Ascending aorta (tissue), 2 donors: ENCODE data around the gene GOPC. TPM values are rescaled to one million over a fixed set of nuclear protein-coding genes. Genes with fewer than 3 reads are reported as not detected.

Experiments
- DNase-seq, 2 donors: peaks; one replicate each; pipeline ENCODE4 v3.0.0-alpha.2; 2019; ENCODE audit warnings: low spot score in 2 of 2
- H3K27ac ChIP-seq, 2 donors: fragments of 200-600 bp; sonication (generic); one replicate each; pipeline ENCODE4 v1.5.1; 2016 to 2017; ENCODE audit warnings: mild to moderate bottlenecking in 1 of 2
- H3K27me3 ChIP-seq: fragments of 200-600 bp; sonication (generic); one replicate; pipeline ENCODE4 v1.5.1; 2017
- H3K36me3 ChIP-seq, 2 donors: fragments of 200-600 bp; sonication (generic); one replicate each; pipeline ENCODE4 v1.5.1; 2016
- H3K4me1 ChIP-seq, 2 donors: fragments of 200-600 bp; sonication (generic); one replicate each; pipeline ENCODE4 v1.5.1; 2016 to 2017; ENCODE audit warnings: mild to moderate bottlenecking in 1 of 2
- H3K4me3 ChIP-seq, 2 donors: fragments of 200-600 bp; sonication (generic); one replicate each; pipeline ENCODE4 v1.5.1; 2016 to 2017; ENCODE audit warnings: mild to moderate bottlenecking in 1 of 2
- H3K9me3 ChIP-seq, 2 donors: fragments of 200-600 bp; sonication (generic); one replicate each; pipeline ENCODE4 v1.5.1; 2016
- CTCF ChIP-seq, 3 experiments: fragments of 200-600 bp in 2 of 3; fragments of 450-650 bp in 1 of 3; sonication (generic) in 2 of 3; IDR thresholded peaks; one replicate each; pipeline ENCODE4 v1.5.1; 2016 to 2019; ENCODE audit warnings: antibody characterized with exemption in 3 of 3, mild to moderate bottlenecking in 1 of 3, moderate library complexity in 1 of 3
- intact Hi-C: fragments of 100-400 bp; cut with DNase I; formaldehyde crosslinking; loops from one replicate; pipeline ENCODE4 v1.15.1; 2023
- total RNA-seq: library from RNA; depleted of rRNA; stranded (reverse); fragments of >200 nt; gene quantifications from one replicate; pipeline ENCODE4 v1.1.0, GENCODE V29; 2016

The GOPC gene
- total RNA-seq, 1 donor from 2014 or later = 12.5 TPM

GRCh38 chr6:117531809-117532725, 70.2 kb downstream of the GOPC start:
- Histone ChIP-seq H3K36me3 (peaks cover 0 to 4% of the 10 kb centered on the region in 2 donors), H3K9me3 (no peaks in the 10 kb centered on the region), H3K4me3 (no peak overlapping the region), H3K27ac (no peak overlapping the region), H3K4me1 (no peaks in the 10 kb centered on the region), H3K27me3 (no peaks in the 10 kb centered on the region)
- no peak for DNase-seq
- intact Hi-C loops = no loop called here
- no peak for TF ChIP-seq CTCF (IDR thresholded peaks at IDR 0.05)

DNA sequence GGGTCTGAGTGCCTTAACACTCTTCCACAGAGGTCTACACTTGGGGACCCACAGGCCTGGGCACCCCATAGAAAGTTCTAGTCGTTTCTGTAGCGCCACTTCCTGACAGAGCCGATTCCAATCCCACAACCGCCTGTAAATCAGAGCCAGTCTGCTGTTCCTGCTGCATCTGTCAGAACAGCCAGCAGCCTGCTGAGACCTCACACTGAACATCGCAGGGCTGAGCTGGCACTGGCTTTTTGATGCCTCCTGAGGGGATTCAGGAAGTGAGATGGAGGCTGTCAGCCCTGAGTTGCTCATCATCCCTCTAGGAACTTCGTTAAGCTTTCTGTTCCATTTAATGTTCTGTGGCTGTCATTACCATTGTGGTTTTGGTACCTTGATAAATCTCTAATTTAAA, 71.0 kb downstream of the GOPC start:
- no peaks in the 10 kb centered on the region for H3K9me3 ChIP-seq
- no peaks in the 10 kb centered on the region for H3K4me1 ChIP-seq
- H3K27ac ChIP-seq = no peak overlapping the region
- intact Hi-C loops = no loop called here
- no peak for DNase-seq
- no peaks in the 10 kb centered on the region for H3K36me3 ChIP-seq
- no peaks in the 10 kb centered on the region for H3K27me3 ChIP-seq
- no peak overlapping the region for H3K4me3 ChIP-seq
- TF ChIP-seq CTCF (IDR thresholded peaks at IDR 0.05) = no peak

DNA sequence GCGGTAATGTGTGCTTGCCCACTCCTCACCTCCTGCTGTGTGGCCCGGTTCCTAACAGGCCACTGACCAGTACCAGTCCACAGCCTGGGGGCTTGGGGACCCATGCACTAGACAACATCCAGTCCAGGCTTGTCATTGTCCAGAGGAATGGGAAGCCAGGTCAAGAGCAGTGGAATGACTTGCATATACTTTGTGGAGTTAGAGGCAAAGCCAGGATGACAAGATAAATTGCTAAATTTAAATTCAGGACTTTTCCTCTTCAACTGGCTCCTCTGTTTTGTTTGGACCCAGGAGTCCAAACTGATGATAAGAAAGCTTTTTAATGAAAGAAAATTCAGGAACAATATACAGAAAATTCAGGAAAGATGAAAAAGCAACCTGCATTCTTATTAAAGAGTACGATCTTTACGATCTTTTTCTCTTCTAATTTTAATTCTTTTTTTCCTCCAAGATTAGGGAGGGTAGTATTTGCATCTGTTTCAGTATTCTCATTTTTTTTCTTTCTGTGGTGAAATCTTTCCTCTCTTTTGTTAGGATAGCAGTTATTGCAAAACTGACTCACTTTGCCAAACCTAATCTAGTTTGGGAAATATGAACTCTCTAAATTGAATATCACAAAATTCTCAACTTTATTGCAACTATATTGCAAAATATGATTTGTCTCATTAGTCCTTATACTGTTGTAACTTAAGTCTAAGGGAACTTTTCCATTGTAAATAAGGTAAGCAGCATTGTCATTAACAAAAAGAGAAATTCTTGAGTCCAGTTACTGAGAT, 71.7 kb downstream of the GOPC start:
- H3K36me3 ChIP-seq = no peaks in the 10 kb centered on the region
- DNase-seq = no peak
- H3K9me3 ChIP-seq = no peaks in the 10 kb centered on the region
- intact Hi-C loops = no loop called here
- no peaks in the 10 kb centered on the region for H3K27me3 ChIP-seq
- no peaks in the 10 kb centered on the region for H3K4me1 ChIP-seq
- no peak overlapping the region for H3K27ac ChIP-seq
- H3K4me3 ChIP-seq = no peak overlapping the region
- no peak for TF ChIP-seq CTCF (IDR thresholded peaks at IDR 0.05)

DNA sequence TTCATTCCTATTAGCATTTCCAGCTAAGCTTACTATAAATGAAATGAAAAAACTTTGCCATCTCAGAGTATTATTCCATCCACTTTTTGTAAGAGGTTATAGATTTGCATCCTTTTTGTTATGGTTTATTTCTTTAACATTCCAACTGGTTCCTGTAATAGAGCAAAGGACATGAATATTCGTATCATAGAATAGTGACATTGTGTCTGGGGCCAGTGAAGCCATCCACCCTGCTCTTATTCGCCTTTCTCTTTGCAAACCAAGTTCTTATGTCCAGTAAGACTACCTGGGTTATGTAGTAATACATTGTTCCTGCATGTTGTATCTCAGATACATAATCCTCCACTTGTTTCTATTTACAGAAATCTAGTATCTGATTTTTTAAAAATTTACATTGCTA, 76.7 kb downstream of the GOPC start:
- no peak for DNase-seq
- intact Hi-C loops = no loop called here
- no peak overlapping the region for H3K27ac ChIP-seq
- no peak for TF ChIP-seq CTCF (IDR thresholded peaks at IDR 0.05)
- H3K36me3 ChIP-seq = peaks cover 0 to 2% of the 10 kb centered on the region in 2 donors
- H3K27me3 ChIP-seq = no peaks in the 10 kb centered on the region
- no peak overlapping the region for H3K4me3 ChIP-seq
- no peaks in the 10 kb centered on the region for H3K9me3 ChIP-seq
- no peaks in the 10 kb centered on the region for H3K4me1 ChIP-seq

GRCh38 chr6:117521791-117522502, 80.4 kb downstream of the GOPC start:
- no peak overlapping the region for H3K27ac ChIP-seq
- H3K9me3 ChIP-seq = no peaks in the 10 kb centered on the region
- DNase-seq = no peak
- no peaks in the 10 kb centered on the region for H3K4me1 ChIP-seq
- intact Hi-C loops = no loop called here
- no peaks in the 10 kb centered on the region for H3K27me3 ChIP-seq
- peaks cover 0 to 2% of the 10 kb centered on the region in 2 donors for H3K36me3 ChIP-seq
- H3K4me3 ChIP-seq = no peak overlapping the region
- TF ChIP-seq CTCF (IDR thresholded peaks at IDR 0.05) = no peak
